AG09319 (cell line): Measurements from ENCODE around the gene TTC23.

Experiments
- DNase-seq: peaks from one replicate; pipeline ENCODE4 v3.0.0-alpha.2; 2010; ENCODE audit warnings: low read depth; ENCODE audit errors: extremely low read depth
- CTCF ChIP-seq: IDR thresholded peaks from 2 replicates; pipeline ENCODE4 v1.5.1; 2011; ENCODE audit warnings: low read depth, mild to moderate bottlenecking, inconsistent platforms, low read length, moderate library complexity

The TTC23 gene

GRCh38 chr15:99165020-99165790 is 84.2 kb downstream of the TTC23 start:
- TF ChIP-seq CTCF: no peak
- no peak for DNase-seq

- TF ChIP-seq CTCF: no peak
These were observed 85.3 kb downstream of the TTC23 start for GRCh38 chr15:99164119-99164518.

GRCh38 chr15:99163271-99164062 is 85.9 kb downstream of the TTC23 start:
- no peak for TF ChIP-seq CTCF
- DNase-seq: no peak

More at GRCh38 chr15:99164119-99164518, 85.3 kb downstream of the TTC23 start:
- DNase-seq: no peak

- TF ChIP-seq CTCF: no peak
- DNase-seq: no peak
These were observed 90.6 kb downstream of the TTC23 start for GRCh38 chr15:99158626-99159412.

- no peak for DNase-seq
- no peak for TF ChIP-seq CTCF
These were observed 91.9 kb downstream of the TTC23 start for GRCh38 chr15:99157456-99157855.

- TF ChIP-seq CTCF: no peak
- DNase-seq: no peak
These were observed 93.4 kb downstream of the TTC23 start for GRCh38 chr15:99155961-99156443.
